ENCODE results near the gene PRPF6. TPM values are rescaled to one million over a fixed set of nuclear protein-coding genes. Genes with fewer than 3 reads are reported as not detected.

PRPF6 gene
- total and polyA plus RNA-seq, 9 donors: 46.5 to 84.9 (median 69.7) TPM

GRCh38 chr20:64049060-64049877, 68.3 kb downstream of the PRPF6 start, which contains the start of gene SOX18:
Gene SOX18 (minus strand): TSS chr20:64049639. CDS start chr20:64049516, 123 bp downstream.
- TF ChIP-seq POLR2A (IDR thresholded peaks at IDR 0.05) (no peak), EP300 (IDR thresholded peaks at IDR 0.05) (no peak), CTCF (IDR thresholded peaks at IDR 0.05) (no peak)
- peaks cover 2% of the 10 kb centered on the region for H3K4me1 ChIP-seq (ENCODE audit: insufficient read depth)
- H3K27ac ChIP-seq: no peak within 1 kb of the TSS
- H3K36me3 ChIP-seq: no peaks in the 10 kb centered on the region
- intact Hi-C loops (cut with DNase I): no loop called here
- peak within 1 kb of the TSS; percentile 10 for H3K4me3 ChIP-seq
- H3K27me3 ChIP-seq: peaks cover 7% of the 10 kb centered on the region
- 0 to 2% (median 1%) methylated on average over 41 to 101 of the region's 111 CpGs for WGBS, 3 donors
- H3K9me3 ChIP-seq: no peaks in the 10 kb centered on the region
- no peak for DNase-seq

GRCh38 chr20:64049878-64050260, 68.9 kb downstream of the PRPF6 start:
- Histone ChIP-seq H3K4me1 (ENCODE audit: insufficient read depth) (peaks cover 2% of the 10 kb centered on the region), H3K27ac (no peak overlapping the region), H3K9me3 (no peaks in the 10 kb centered on the region), H3K4me3 (peak overlapping the region; percentile 10), H3K36me3 (no peaks in the 10 kb centered on the region), H3K27me3 (peaks cover 7% of the 10 kb centered on the region)
- intact Hi-C loops (cut with DNase I): no loop called here
- no peak for TF ChIP-seq POLR2A (IDR thresholded peaks at IDR 0.05)
- no peak for TF ChIP-seq EP300 (IDR thresholded peaks at IDR 0.05)
- no peak for TF ChIP-seq CTCF (IDR thresholded peaks at IDR 0.05)
- no peak for DNase-seq
- WGBS, 3 donors: 10 to 20% (median 17%) methylated on average over 11 to 16 of the region's 16 CpGs

- Histone ChIP-seq H3K4me1 (ENCODE audit: insufficient read depth) (peaks cover 2% of the 10 kb centered on the region), H3K27ac (no peak overlapping the region), H3K9me3 (no peaks in the 10 kb centered on the region), H3K4me3 (no peak overlapping the region), H3K36me3 (no peaks in the 10 kb centered on the region), H3K27me3 (peaks cover 7% of the 10 kb centered on the region)
- TF ChIP-seq POLR2A (IDR thresholded peaks at IDR 0.05): no peak
- no peak for TF ChIP-seq CTCF (IDR thresholded peaks at IDR 0.05)
- no peak for TF ChIP-seq EP300 (IDR thresholded peaks at IDR 0.05)
- intact Hi-C loops (cut with DNase I): no loop called here
- WGBS, 3 donors: 61 to 72% (median 67%) methylated on average over 22 to 23 of the region's 23 CpGs
- DNase-seq: no peak
Measured at GRCh38 chr20:64050261-64051032, 69.5 kb downstream of the PRPF6 start.

- TF ChIP-seq CTCF (IDR thresholded peaks at IDR 0.05): no peak
- no peak for DNase-seq
- Histone ChIP-seq H3K27ac (no peak overlapping the region), H3K4me1 (ENCODE audit: insufficient read depth) (peaks cover 2% of the 10 kb centered on the region), H3K27me3 (peaks cover 7% of the 10 kb centered on the region), H3K36me3 (no peaks in the 10 kb centered on the region), H3K4me3 (no peak overlapping the region), H3K9me3 (no peaks in the 10 kb centered on the region)
- WGBS, 3 donors: 71 to 75% (median 72%) methylated on average over 10 to 11 of the region's 11 CpGs
- intact Hi-C loops (cut with DNase I): no loop called here
Measured at GRCh38 chr20:64051033-64051452, 70.1 kb downstream of the PRPF6 start.
